HG02885 (cell line): ENCODE data around the gene CCDC184.
A peak's percentile ranks its signal among the peaks of the same experiment; 100 is the strongest.
"Not testable (repeated sequence)": the region's sequence is repeated elsewhere in the genome, so short reads cannot be mapped to it uniquely, and the experiment has no call there.

ENCODE experiments used
- ATAC-seq: cut with Tn5 transposase; IDR thresholded peaks from one replicate; pipeline ENCODE4 v1.9.1; 2021; ENCODE audit warnings: mild to moderate bottlenecking; ENCODE audit not compliant: unreplicated experiment, poor library complexity

The CCDC184 gene

GRCh38 chr12:48183091-48183875 lies at the start of gene CCDC184:
CCDC184 (plus strand) TSS chr12:48183644; CDS start chr12:48184123, 479 bp downstream.
- peak; percentile 81 for ATAC-seq

GRCh38 chr12:48135027-48135426 lies 48.4 kb upstream of the CCDC184 start:
- ATAC-seq = no peak

GRCh38 chr12:48142818-48143674 lies 40.4 kb upstream of the CCDC184 start:
- no peak for ATAC-seq

GRCh38 chr12:48143898-48144297 lies 39.5 kb upstream of the CCDC184 start:
- no peak for ATAC-seq

- ATAC-seq = no peak
These were observed 37.5 kb upstream of the CCDC184 start for GRCh38 chr12:48145981-48146380.

GRCh38 chr12:48151103-48151771 lies 32.2 kb upstream of the CCDC184 start:
- no peak for ATAC-seq

- ATAC-seq = not testable (repeated sequence)
These were observed 27.7 kb upstream of the CCDC184 start for GRCh38 chr12:48155786-48156185.

- ATAC-seq = no peak
These were observed 26.8 kb upstream of the CCDC184 start for GRCh38 chr12:48156652-48157017.

- peak; percentile 93 for ATAC-seq
These were observed 26.2 kb upstream of the CCDC184 start, which contains the start of gene ASB8 for GRCh38 chr12:48157018-48157888. ASB8 (minus strand) TSS chr12:48157515; CDS start chr12:48153496, 4,019 bp downstream.

GRCh38 chr12:48157889-48158370 lies 25.5 kb upstream of the CCDC184 start:
- no peak for ATAC-seq

- no peak for ATAC-seq
These were observed 23.4 kb upstream of the CCDC184 start for GRCh38 chr12:48160046-48160445.

- ATAC-seq = no peak
These were observed 22.6 kb upstream of the CCDC184 start for GRCh38 chr12:48160807-48161206.

- ATAC-seq = no peak
These were observed 20.2 kb upstream of the CCDC184 start for GRCh38 chr12:48163150-48163747.

GRCh38 chr12:48164451-48164850 lies 19.0 kb upstream of the CCDC184 start:
- ATAC-seq = no peak

- no peak for ATAC-seq
These were observed 18.1 kb upstream of the CCDC184 start for GRCh38 chr12:48165089-48165981.

GRCh38 chr12:48169011-48169410 lies 14.4 kb upstream of the CCDC184 start:
- ATAC-seq = no peak

GRCh38 chr12:48175613-48176416 lies 7.6 kb upstream of the CCDC184 start:
- no peak for ATAC-seq

- no peak for ATAC-seq
These were observed 7.1 kb upstream of the CCDC184 start for GRCh38 chr12:48176417-48176751.
